Ecto neural progenitor cell (in vitro differentiated cells): Measurements from ENCODE around the gene ADH1B.
"Not testable (repeated sequence)": the region's sequence is repeated elsewhere in the genome, so short reads cannot be mapped to it uniquely, and the experiment has no call there.

Source experiments
- DNase-seq: peaks from one replicate; pipeline ENCODE4 v3.0.0-alpha.2; 2018; ENCODE audit warnings: low spot score

ADH1B gene

GRCh38 chr4:99323756-99324155 is 2.6 kb upstream of the ADH1B start:
- no peak for DNase-seq

- not testable (repeated sequence) for DNase-seq
These were observed 3.4 kb downstream of the ADH1B start for GRCh38 chr4:99317811-99318210.

- DNase-seq: no peak
These were observed 3.8 kb downstream of the ADH1B start for GRCh38 chr4:99317354-99317753.

DNA sequence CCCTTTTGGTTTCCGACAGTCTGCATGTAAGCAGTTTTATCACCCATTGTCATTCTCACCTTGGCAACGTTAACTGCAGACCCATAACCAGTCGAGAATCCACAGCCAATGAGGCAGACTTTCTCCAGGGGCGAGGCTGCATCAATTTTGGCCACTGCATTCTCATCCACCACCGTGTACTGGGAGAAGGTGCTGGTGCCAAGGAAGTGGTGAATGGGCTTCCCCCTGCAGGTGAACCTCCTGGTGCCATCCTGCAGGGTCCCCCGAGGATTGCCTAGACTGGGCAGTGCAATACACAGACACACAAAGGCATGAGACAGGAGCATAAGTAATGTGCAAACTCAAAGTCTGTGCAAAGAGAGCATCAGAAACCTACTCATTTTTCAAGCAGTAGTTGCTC is 5.4 kb downstream of the ADH1B start:
- DNase-seq: no peak

- no peak for DNase-seq
These were observed 7.0 kb downstream of the ADH1B start for GRCh38 chr4:99314211-99314610.

GRCh38 chr4:99310389-99310788 is 10.8 kb downstream of the ADH1B start:
- DNase-seq: no peak

GRCh38 chr4:99305638-99306400 is 15.4 kb downstream of the ADH1B start:
- no peak for DNase-seq

DNA sequence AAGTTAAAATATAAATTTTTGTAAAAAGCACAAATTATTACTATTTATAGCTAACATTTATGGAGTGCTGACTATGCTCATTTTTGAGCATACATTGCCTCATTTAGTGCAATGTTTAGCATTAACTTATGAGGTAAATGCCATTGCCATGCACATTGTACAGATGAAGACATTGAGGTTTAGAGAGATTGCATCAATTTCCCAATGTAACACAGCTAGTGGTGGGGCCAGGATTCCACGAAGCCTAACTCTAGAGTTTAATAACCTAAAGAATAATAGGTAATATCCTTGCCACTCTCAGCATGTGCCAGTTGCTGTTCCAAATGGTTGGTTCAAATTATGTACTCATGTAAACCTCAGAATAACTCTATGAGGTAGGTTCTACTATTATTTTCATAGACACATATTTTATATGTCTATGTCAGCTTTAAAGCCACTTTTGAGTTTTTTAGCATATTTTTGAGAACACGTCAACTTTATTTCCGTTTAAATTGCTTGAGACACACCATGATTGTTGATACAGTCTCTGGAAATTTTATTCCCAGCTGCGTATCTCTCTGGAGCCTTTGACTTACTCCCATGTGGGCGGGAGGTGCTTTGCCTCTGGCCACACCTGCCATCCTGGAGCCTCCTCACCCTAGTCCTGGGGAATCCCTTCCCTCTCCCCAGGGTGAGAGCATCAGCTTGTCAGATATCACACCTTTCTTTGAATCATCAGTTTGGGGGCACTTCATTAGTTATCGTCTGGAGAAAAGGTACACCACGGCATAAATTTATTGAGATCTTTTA is 19.6 kb downstream of the ADH1B start:
- no peak for DNase-seq

- no peak for DNase-seq
These were observed 20.3 kb downstream of the ADH1B start for GRCh38 chr4:99300934-99301333.

- DNase-seq: no peak
These were observed 27.8 kb downstream of the ADH1B start for GRCh38 chr4:99293357-99293756.

- no peak for DNase-seq
These were observed 30.1 kb downstream of the ADH1B start, which contains the start of gene ADH1A for GRCh38 chr4:99290848-99291786. TSS of gene ADH1A (minus strand) at chr4:99290985. CDS start at chr4:99290914, 71 bp downstream.

- DNase-seq: no peak
These were observed 35.8 kb downstream of the ADH1B start for GRCh38 chr4:99285387-99285786.

DNA sequence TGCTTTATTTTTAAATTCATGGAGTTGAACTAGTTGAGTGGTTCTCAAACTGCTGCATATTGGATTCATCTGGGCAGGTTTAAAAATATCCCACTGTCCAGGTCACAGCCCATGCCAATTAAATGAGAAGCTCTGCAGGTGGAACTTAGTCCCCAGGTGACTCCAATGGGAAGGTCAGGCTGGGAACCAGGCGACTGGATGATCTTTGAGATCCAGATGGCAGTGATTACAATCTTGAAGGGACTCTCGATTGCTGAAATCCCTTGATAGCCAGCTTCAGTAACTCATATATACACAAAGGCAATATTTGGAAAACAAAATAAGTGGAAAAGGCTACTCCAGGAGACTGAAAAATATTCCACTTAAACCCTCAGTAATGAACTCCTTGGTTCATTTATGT is 38.5 kb downstream of the ADH1B start:
- no peak for DNase-seq

GRCh38 chr4:99281261-99281660 is 39.9 kb downstream of the ADH1B start:
- DNase-seq: no peak

- no peak for DNase-seq
These were observed 44.8 kb downstream of the ADH1B start for GRCh38 chr4:99276417-99276816.

DNA sequence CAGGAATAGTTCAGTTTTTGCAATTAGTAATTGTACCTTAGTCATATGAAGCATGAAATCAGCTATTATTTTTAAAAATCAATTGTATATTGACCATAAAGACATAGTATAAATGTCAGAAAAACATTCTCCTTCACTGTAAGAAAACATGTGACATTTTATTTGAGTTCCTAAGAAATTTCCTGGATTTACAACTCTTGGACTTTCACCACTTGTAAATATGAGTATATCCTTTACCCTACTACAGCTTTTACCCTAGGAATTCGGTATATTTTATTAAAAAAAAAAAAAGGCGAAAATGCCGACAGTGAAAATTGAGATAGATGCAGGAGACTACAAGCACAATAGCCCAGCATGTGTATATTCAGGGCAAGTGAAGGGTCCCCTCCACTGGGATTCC is 45.3 kb downstream of the ADH1B start:
- no peak for DNase-seq

DNA sequence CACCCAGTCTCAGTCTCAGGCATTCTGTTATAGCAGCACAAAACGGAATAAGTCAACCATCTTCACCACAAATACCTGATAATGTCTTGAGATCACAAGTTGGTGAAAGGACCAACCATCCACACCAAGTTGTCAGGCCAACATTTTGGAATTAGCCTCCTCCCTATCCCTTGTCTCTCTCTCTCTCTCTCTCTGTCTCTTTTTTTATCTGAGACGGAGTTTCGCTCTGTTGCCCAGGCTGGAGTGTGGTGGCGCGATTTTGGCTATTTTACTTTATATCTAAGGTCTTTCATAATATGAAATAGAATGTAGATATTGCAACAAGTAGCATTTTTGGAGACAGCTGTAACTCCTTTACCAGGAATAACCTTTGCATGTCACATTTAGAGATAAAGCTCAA is 46.2 kb downstream of the ADH1B start:
- no peak for DNase-seq

DNA sequence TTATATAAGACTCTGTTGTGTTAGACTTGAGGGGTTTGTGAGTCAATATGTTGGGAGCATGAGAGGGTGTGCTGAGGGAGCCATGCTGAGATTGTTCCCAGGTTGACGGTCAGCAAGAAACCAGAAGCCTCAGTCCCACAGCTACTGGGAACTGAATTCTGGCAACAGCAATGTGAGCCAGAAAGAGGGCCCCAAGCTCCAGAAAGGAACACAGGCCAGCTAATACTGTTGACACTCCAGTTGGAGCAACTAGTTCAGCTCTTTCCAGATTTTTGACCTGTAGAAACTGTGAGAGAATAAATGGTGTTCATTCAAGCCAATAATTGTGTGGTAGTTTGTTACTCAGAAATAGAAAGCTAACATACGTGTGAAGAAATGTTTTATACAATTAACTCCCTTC is 47.5 kb downstream of the ADH1B start:
- no peak for DNase-seq

DNA sequence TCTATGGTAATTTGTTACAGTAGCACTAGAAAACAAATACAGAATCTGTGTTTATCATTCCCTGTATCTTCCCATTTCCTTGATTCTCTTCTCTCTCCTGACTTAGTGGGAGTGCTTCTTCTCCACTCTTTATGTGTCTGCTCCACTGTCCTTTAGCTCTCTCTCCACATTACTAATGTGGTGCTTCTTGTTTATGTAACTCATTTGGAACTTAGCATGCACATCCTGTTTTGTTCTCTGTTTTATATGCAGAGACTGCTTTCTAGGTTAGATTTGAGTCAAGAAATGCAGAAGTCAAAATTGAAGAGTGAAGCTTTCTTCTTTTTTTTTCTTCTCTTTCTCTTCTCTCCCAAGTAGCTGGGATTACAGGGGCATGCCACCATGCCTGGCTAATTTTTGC is 56.3 kb downstream of the ADH1B start:
- DNase-seq: no peak
